ENCODE data around the gene TMPO. TPM values are rescaled to one million over a fixed set of nuclear protein-coding genes. Genes with fewer than 3 reads are reported as not detected.

TMPO gene
- total RNA-seq, 2 experiments from 2014 or later = 64.1 to 73.3 TPM

DNA sequence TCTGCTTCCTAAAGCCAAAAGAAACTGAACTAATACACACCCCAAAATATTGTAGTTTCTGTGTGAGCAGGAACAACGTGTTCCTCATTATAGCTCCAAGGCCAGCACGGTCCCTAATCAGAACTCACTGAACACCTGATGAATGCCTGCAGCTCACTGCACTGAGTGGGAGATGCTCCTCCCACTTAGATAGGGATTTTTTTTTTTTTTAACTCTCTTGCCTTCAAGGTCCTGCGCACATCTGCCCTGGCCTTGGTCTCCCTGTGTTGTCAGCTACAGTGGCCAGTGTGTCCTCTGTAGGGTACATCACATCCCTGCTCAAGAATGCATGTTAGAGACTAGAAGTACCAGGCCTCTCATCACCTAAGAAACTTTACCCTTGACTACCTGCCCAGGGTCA, 44.3 kb upstream of the TMPO start:
- TF ChIP-seq, protein P1, sequence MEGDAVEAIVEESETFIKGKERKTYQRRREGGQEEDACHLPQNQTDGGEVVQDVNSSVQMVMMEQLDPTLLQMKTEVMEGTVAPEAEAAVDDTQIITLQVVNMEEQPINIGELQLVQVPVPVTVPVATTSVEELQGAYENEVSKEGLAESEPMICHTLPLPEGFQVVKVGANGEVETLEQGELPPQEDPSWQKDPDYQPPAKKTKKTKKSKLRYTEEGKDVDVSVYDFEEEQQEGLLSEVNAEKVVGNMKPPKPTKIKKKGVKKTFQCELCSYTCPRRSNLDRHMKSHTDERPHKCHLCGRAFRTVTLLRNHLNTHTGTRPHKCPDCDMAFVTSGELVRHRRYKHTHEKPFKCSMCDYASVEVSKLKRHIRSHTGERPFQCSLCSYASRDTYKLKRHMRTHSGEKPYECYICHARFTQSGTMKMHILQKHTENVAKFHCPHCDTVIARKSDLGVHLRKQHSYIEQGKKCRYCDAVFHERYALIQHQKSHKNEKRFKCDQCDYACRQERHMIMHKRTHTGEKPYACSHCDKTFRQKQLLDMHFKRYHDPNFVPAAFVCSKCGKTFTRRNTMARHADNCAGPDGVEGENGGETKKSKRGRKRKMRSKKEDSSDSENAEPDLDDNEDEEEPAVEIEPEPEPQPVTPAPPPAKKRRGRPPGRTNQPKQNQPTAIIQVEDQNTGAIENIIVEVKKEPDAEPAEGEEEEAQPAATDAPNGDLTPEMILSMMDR (IDR thresholded peaks at IDR 0.05) = no peak
- H3K27me3 ChIP-seq (ENCODE audit: control insufficient read depth in 1 of 2, insufficient read depth in 2 of 2, low read length in 2 of 2) = no peaks in the 10 kb centered on the region
- no peak overlapping the region for H3K4me3 ChIP-seq (ENCODE audit: low read length)
- ATAC-seq (ENCODE audit: poor library complexity) (no peak), DNase-seq (no peak)
- H3K36me3 ChIP-seq (ENCODE audit: insufficient read depth, low read length) = no peaks in the 10 kb centered on the region
- no peak overlapping the region for H3K27ac ChIP-seq (ENCODE audit: low read depth in 1 of 2, low read length in 2 of 2)
- H3K4me1 ChIP-seq (ENCODE audit: insufficient read depth, low read length) = no peaks in the 10 kb centered on the region
- CTCF ChIA-PET = no interaction called here
- POLR2A ChIA-PET = no interaction called here
- no peaks in the 10 kb centered on the region for H3K27me3 Mint-ChIP-seq
- no peaks in the 10 kb centered on the region for H3K9me3 ChIP-seq (ENCODE audit: control insufficient read depth in 1 of 2, insufficient read depth in 1 of 2, low read length in 2 of 2)
- no peak overlapping the region for H3K27ac Mint-ChIP-seq
- no peaks in the 10 kb centered on the region for H3K36me3 Mint-ChIP-seq (ENCODE audit: low read depth)
- H3K9me3 Mint-ChIP-seq = no peaks in the 10 kb centered on the region
- H3K4me1 Mint-ChIP-seq (ENCODE audit: low read depth) = no peaks in the 10 kb centered on the region
- intact Hi-C loops (cut with DNase I, micrococcal nuclease) = no loop called here
- H3K4me3 Mint-ChIP-seq = no peak overlapping the region

DNA sequence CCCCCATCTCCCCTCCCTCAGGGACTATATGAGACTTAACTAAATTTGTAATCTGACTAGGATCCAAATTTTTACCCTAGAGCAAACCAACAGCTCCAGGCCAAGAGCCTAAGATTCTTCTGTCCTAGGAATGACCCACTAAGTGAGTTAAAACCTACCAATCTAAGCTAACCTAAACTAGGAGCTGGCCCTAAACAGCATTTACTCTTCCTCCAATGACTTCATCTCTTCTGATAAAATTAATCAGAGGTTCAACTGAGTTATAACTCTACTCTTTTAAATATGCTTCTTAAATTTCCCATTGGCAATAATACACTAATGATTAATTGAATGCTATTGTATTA, 39.9 kb upstream of the TMPO start:
- CTCF ChIA-PET = no interaction called here
- intact Hi-C loops (cut with DNase I, micrococcal nuclease) = no loop called here

DNA sequence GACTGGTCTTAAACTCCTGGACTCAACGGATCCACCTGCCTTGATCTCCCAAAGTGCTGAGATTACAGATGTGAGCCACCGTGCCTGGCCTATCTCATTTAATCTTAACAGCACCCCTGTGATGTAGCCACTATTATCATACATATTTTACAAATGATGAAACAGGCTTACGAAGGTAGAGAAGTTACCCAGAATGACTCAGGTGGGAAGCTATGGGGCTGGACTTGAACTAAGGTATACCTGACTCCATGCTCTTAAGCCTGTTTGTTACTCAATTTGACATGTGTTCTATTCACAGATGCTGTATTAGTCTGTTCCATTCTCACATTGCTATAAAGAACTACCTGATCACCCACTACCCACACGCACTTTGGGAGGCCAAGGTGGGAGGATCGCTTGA, 36.8 kb upstream of the TMPO start:
- intact Hi-C loops (cut with DNase I, micrococcal nuclease) = no loop called here
- H3K27me3 Mint-ChIP-seq = no peaks in the 10 kb centered on the region
- ChIA-PET CTCF (no interaction called here), POLR2A (no interaction called here)
- Histone ChIP-seq H3K27ac (ENCODE audit: low read depth in 1 of 2, low read length in 2 of 2) (no peak overlapping the region), H3K4me1 (ENCODE audit: insufficient read depth, low read length) (no peaks in the 10 kb centered on the region), H3K36me3 (ENCODE audit: insufficient read depth, low read length) (no peaks in the 10 kb centered on the region), H3K27me3 (ENCODE audit: control insufficient read depth in 1 of 2, insufficient read depth in 2 of 2, low read length in 2 of 2) (no peaks in the 10 kb centered on the region), H3K9me3 (ENCODE audit: control insufficient read depth in 1 of 2, insufficient read depth in 1 of 2, low read length in 2 of 2) (no peaks in the 10 kb centered on the region), H3K4me3 (ENCODE audit: low read length) (no peak overlapping the region)
- H3K36me3 Mint-ChIP-seq (ENCODE audit: low read depth) = no peaks in the 10 kb centered on the region
- no peaks in the 10 kb centered on the region for H3K4me1 Mint-ChIP-seq (ENCODE audit: low read depth)
- no peak for DNase-seq
- no peak overlapping the region for H3K27ac Mint-ChIP-seq
- no peak overlapping the region for H3K4me3 Mint-ChIP-seq
- no peak for ATAC-seq (ENCODE audit: poor library complexity)
- TF ChIP-seq, protein P1 (IDR thresholded peaks at IDR 0.05) = no peak
- no peaks in the 10 kb centered on the region for H3K9me3 Mint-ChIP-seq

More for the DNA sequence above, 39.9 kb upstream of the TMPO start:
- no peaks in the 10 kb centered on the region for H3K36me3 ChIP-seq (ENCODE audit: insufficient read depth, low read length)
- DNase-seq (no peak), ATAC-seq (ENCODE audit: poor library complexity) (no peak)
- TF ChIP-seq, protein P1 (IDR thresholded peaks at IDR 0.05) = no peak
- no peak overlapping the region for H3K27ac ChIP-seq (ENCODE audit: low read depth in 1 of 2, low read length in 2 of 2)
- no peak overlapping the region for H3K27ac Mint-ChIP-seq
- no peaks in the 10 kb centered on the region for H3K9me3 ChIP-seq (ENCODE audit: control insufficient read depth in 1 of 2, insufficient read depth in 1 of 2, low read length in 2 of 2)
- no peaks in the 10 kb centered on the region for H3K27me3 Mint-ChIP-seq
- H3K4me1 ChIP-seq (ENCODE audit: insufficient read depth, low read length) = no peaks in the 10 kb centered on the region
- no peaks in the 10 kb centered on the region for H3K4me1 Mint-ChIP-seq (ENCODE audit: low read depth)
- H3K36me3 Mint-ChIP-seq (ENCODE audit: low read depth) = no peaks in the 10 kb centered on the region
- no peak overlapping the region for H3K4me3 Mint-ChIP-seq
- H3K27me3 ChIP-seq (ENCODE audit: control insufficient read depth in 1 of 2, insufficient read depth in 2 of 2, low read length in 2 of 2) = no peaks in the 10 kb centered on the region
- POLR2A ChIA-PET = no interaction called here
- H3K4me3 ChIP-seq (ENCODE audit: low read length) = no peak overlapping the region
- no peaks in the 10 kb centered on the region for H3K9me3 Mint-ChIP-seq
